Measurements from ENCODE around the gene TRIM24. TPM values are rescaled to one million over a fixed set of nuclear protein-coding genes. Genes with fewer than 3 reads are reported as not detected.
"Not testable (repeated sequence)": the region's sequence is repeated elsewhere in the genome, so short reads cannot be mapped to it uniquely, and the experiment has no call there.

The TRIM24 gene
- total RNA-seq, 1 donor from 2014 or later = 93.8 TPM

DNA sequence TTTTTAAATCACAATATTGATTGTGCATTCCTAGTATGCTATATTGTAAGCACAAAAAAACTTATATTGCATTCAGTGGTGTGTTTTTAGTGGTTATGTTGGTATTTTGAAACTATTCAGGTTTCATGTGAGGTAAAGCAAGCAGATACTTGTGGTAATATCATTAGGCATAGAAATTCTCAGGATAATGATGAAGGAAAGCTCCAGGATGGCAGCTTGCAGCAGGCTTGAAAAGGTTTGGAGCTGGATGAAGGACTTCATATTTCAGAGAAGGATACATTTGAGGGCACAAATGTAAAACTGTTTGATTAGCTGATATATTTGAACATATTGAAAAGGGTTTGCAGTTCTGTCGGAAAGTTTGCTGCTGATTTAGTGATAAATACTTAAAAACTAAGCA, 17.5 kb downstream of the TRIM24 start:
- Mint-ChIP-seq H3K36me3 (ENCODE audit: low read depth) (no peaks in the 10 kb centered on the region), H3K27me3 (ENCODE audit: low read depth) (no peaks in the 10 kb centered on the region)

DNA sequence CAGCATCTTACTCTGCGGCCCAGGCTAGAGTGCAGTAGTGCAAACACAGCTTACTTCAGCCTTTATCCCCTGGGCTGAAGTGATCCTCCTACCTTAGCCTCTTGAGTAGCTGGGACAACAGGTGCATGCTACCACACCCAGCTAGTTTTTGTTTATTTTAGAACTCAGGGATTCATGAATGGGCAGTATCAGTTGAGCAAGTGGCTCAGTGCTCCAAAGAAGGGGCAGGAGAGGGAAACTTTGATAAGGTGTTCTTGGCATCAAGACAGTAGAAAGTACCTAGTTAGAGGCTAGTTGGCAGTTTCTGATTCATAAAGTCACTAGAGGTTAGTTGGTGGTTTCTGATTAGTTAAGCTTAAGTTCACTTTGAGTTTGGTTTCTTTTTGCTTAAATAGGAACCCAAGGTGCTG, 18.4 kb downstream of the TRIM24 start:
- Mint-ChIP-seq H3K9me3 (no peaks in the 10 kb centered on the region), H3K4me3 (no peak overlapping the region), H3K4me1 (peaks cover 50% of the 10 kb centered on the region), H3K36me3 (ENCODE audit: low read depth) (peaks cover 4% of the 10 kb centered on the region), H3K27me3 (ENCODE audit: low read depth) (no peaks in the 10 kb centered on the region), H3K27ac (ENCODE audit: unreplicated experiment) (no peak overlapping the region)
- no peak for DNase-seq (ENCODE audit: low read depth, low spot score)
- TF ChIP-seq, protein P1, sequence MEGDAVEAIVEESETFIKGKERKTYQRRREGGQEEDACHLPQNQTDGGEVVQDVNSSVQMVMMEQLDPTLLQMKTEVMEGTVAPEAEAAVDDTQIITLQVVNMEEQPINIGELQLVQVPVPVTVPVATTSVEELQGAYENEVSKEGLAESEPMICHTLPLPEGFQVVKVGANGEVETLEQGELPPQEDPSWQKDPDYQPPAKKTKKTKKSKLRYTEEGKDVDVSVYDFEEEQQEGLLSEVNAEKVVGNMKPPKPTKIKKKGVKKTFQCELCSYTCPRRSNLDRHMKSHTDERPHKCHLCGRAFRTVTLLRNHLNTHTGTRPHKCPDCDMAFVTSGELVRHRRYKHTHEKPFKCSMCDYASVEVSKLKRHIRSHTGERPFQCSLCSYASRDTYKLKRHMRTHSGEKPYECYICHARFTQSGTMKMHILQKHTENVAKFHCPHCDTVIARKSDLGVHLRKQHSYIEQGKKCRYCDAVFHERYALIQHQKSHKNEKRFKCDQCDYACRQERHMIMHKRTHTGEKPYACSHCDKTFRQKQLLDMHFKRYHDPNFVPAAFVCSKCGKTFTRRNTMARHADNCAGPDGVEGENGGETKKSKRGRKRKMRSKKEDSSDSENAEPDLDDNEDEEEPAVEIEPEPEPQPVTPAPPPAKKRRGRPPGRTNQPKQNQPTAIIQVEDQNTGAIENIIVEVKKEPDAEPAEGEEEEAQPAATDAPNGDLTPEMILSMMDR (conservative IDR thresholded peaks at IDR 0.05) = no peak

More for the DNA sequence above, 17.5 kb downstream of the TRIM24 start:
- H3K27ac Mint-ChIP-seq (ENCODE audit: unreplicated experiment) = no peak overlapping the region
- peaks cover 50% of the 10 kb centered on the region for H3K4me1 Mint-ChIP-seq
- no peak overlapping the region for H3K4me3 Mint-ChIP-seq
- no peak for DNase-seq (ENCODE audit: low read depth, low spot score)
- TF ChIP-seq, protein P1 (conservative IDR thresholded peaks at IDR 0.05) = no peak
- H3K9me3 Mint-ChIP-seq = no peaks in the 10 kb centered on the region

DNA sequence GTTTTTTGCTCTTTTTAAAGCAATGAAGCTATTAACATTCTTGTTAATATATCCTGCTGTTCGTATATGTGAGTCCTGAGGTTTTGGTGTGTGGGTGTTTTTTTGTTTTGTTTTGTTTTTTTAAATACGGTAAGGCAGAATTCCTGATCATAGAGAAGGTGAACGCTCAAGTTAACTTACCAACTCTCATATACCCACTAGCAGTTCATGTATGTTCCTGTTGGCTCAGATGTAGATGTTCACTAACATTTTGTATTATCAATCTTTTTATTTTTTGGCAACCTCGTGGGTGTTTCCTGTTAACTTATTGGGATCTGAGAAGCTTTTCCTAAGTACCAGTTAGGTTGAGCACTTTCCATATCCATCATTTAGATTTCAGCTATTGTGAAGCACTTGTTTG, 20.5 kb downstream of the TRIM24 start:
- DNase-seq (ENCODE audit: low read depth, low spot score) = no peak
- H3K4me1 Mint-ChIP-seq = peaks cover 44% of the 10 kb centered on the region

DNA sequence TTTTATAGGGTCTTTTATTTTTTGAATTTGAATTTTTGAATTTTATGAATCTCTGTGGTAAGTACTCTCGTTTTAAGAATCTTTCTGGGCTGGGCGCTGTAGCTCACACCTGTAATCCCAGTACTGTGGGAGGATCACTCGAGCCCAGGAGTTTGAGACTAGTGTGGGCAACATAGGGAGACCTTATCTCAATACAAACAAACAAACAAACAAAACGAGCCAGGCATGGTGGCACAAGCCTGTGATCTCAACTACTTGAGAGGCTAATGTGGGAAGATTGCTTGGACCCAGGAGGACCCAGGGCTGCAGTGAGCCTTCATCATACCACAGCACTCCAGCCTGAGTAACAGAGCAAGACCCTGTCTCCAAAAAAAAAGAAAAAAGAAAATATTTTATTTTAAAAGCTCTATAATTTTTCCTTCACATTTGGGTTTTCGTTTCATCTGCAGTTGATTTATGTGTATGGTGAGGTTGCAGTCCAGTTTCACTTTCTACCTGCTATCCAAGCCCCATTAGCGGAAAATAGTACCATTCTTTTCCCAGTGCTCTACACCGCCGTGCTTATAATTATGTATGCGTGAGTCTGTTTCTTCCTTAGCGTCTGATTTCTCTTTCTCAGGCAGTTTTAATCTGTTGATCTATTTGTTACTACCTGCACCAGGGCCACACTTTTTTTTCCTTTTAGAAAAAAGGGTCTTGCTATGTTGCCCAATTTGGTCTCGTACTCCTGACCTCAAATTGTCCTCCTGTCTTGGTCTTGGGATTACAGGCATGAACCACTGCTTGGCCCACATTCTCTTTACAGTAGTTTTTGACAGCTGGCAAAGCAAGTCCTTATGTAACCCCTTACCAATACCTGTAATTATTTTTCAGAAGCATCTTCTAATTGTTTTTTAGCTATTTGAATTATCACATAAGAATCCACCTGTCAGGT, 21.7 kb downstream of the TRIM24 start:
- Mint-ChIP-seq H3K36me3 (ENCODE audit: low read depth) (peaks cover 15% of the 10 kb centered on the region), H3K4me1 (peaks cover 37% of the 10 kb centered on the region), H3K4me3 (no peak overlapping the region), H3K27ac (ENCODE audit: unreplicated experiment) (no peak overlapping the region), H3K9me3 (no peaks in the 10 kb centered on the region), H3K27me3 (ENCODE audit: low read depth) (no peaks in the 10 kb centered on the region)
- TF ChIP-seq, protein P1 (conservative IDR thresholded peaks at IDR 0.05) = no peak
- no peak for DNase-seq (ENCODE audit: low read depth, low spot score)

More for the DNA sequence above, 20.5 kb downstream of the TRIM24 start:
- Mint-ChIP-seq H3K9me3 (no peaks in the 10 kb centered on the region), H3K27ac (ENCODE audit: unreplicated experiment) (no peak overlapping the region), H3K36me3 (ENCODE audit: low read depth) (peaks cover 7% of the 10 kb centered on the region), H3K4me3 (no peak overlapping the region), H3K27me3 (ENCODE audit: low read depth) (no peaks in the 10 kb centered on the region)
- TF ChIP-seq, protein P1 (conservative IDR thresholded peaks at IDR 0.05) = no peak

DNA sequence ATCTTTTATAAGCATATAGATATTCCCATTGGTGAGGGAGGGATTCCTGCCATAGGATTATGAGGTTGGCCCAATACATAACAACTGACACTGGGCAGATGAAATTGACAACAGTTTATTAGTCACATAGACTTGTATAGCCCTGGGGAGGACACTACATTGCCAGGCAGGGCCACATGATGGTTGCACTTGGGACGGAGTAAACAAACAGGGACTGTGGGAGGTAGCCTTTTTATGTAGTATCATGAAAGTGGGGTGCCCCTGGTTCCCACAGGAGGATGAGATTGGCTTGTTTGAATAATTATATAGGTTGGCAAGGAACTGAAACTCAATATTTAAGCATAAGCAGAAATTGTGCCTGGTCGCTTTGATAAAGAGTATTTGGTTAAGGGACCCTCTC, 23.5 kb downstream of the TRIM24 start:
- DNase-seq (ENCODE audit: low read depth, low spot score) = no peak
- H3K36me3 Mint-ChIP-seq (ENCODE audit: low read depth) = peaks cover 28% of the 10 kb centered on the region
- H3K9me3 Mint-ChIP-seq = peaks cover 4% of the 10 kb centered on the region
- TF ChIP-seq, protein P1 (conservative IDR thresholded peaks at IDR 0.05) = no peak
- no peaks in the 10 kb centered on the region for H3K27me3 Mint-ChIP-seq (ENCODE audit: low read depth)
- no peak overlapping the region for H3K27ac Mint-ChIP-seq (ENCODE audit: unreplicated experiment)
- H3K4me3 Mint-ChIP-seq = no peak overlapping the region
- H3K4me1 Mint-ChIP-seq = peaks cover 37% of the 10 kb centered on the region

DNA sequence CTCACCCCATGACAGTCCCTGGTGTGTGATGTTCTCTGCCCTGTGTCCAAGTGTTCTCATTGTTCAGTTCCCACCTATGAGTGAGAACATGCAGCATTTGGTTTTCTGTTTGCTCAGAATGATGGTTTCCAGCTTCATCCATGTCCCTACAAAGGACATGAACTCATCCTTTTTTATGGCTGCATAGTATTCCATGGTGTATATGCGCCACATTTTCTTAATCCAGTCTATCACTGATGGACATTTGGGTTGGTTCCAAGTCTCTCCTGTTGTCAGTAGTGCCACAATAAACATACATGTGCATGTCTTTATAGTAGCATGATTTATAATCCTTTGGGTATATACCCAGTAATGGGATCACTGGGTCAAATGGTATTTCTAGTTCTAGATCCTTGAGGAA, 25.4 kb downstream of the TRIM24 start:
- H3K9me3 Mint-ChIP-seq = peaks cover 12% of the 10 kb centered on the region

DNA sequence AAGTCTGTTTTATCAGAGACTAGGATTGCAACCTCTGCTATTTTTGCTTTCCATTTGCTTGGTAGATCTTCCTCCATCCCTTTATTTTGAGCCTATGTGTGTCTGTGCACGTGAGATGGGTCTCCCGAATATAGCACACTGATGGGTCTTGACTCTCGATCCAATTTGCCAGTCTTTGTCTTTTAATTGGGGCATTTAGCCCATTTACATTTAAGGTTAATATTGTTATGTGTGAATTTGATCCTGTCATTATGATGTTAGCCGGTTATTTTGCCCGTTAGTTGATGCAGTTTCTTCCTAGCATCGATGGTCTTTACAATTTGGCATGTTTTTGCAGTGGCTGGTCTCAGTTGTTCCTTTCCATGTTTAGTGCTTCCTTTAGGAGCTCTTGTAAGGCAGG, 29.1 kb downstream of the TRIM24 start:
- H3K9me3 Mint-ChIP-seq = peaks cover 15% of the 10 kb centered on the region
- H3K27ac Mint-ChIP-seq (ENCODE audit: unreplicated experiment); H3K4me3 Mint-ChIP-seq; H3K27me3 Mint-ChIP-seq (ENCODE audit: low read depth); DNase-seq (ENCODE audit: low read depth, low spot score): not testable (repeated sequence)
- H3K36me3 Mint-ChIP-seq (ENCODE audit: low read depth) = peaks cover 54% of the 10 kb centered on the region
- H3K4me1 Mint-ChIP-seq = peaks cover 50% of the 10 kb centered on the region

More for the DNA sequence above, 25.4 kb downstream of the TRIM24 start:
- H3K4me3 Mint-ChIP-seq; H3K27me3 Mint-ChIP-seq (ENCODE audit: low read depth); DNase-seq (ENCODE audit: low read depth, low spot score); H3K27ac Mint-ChIP-seq (ENCODE audit: unreplicated experiment): not testable (repeated sequence)
- Mint-ChIP-seq H3K4me1 (peaks cover 40% of the 10 kb centered on the region), H3K36me3 (ENCODE audit: low read depth) (peaks cover 47% of the 10 kb centered on the region)
